Renal cortical epithelial cell (primary cell): ENCODE data around the gene TNRC6A. TPM values are rescaled to one million over a fixed set of nuclear protein-coding genes. Genes with fewer than 3 reads are reported as not detected.
"Not testable (repeated sequence)": the region's sequence is repeated elsewhere in the genome, so short reads cannot be mapped to it uniquely, and the experiment has no call there.

Experiments
- DNase-seq: peaks from one replicate; pipeline ENCODE4 v3.0.0-alpha.2; 2011; ENCODE audit warnings: low read depth
- total RNA-seq: library from RNA; depleted of rRNA; stranded (reverse); fragments of >200 nt; gene quantifications from 2 replicates; pipeline ENCODE4 v1.2.3, GENCODE V29; 2014

The TNRC6A gene
- total RNA-seq, 1 donor from 2014 or later: 34.1 TPM

DNA sequence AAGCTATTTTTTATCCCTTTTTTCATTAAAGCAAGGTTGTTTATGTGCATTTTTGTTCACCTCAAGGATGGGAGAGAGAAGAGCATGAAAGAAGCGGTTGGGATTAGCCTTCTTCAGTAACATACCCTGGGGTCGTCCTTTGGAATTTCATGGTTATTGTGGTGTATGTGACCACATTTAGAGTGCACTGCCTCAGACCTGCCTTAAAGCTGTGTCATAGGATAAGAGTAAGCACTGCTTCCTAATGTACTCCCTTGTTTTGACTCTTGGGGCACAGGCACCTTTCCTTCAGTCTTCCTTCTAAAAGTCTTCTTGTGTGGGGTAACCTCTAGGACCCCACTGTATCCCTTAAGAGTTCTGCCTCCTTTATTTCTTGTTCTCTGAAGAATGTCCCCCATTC, 28.9 kb downstream of the TNRC6A start:
- DNase-seq: peak; percentile 49

DNA sequence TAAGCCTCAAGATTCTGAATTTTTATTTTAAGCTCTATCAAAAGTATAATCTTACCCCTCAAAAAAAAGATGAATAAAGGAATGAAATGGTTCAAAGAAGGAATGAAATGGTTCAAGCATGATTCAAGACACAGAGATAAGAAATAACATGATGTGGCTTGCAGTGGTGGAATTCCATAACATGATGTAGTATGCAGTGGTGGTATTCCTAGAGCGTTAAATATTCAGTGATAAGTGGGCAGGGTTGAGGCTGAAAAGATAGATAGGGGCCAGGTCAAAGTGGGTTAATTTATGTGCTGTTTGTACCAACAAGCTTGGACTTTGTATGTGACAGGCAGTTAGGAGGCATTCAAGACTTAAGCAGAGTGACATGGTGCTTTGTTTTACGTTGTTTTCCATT, 29.6 kb downstream of the TNRC6A start:
- no peak for DNase-seq

DNA sequence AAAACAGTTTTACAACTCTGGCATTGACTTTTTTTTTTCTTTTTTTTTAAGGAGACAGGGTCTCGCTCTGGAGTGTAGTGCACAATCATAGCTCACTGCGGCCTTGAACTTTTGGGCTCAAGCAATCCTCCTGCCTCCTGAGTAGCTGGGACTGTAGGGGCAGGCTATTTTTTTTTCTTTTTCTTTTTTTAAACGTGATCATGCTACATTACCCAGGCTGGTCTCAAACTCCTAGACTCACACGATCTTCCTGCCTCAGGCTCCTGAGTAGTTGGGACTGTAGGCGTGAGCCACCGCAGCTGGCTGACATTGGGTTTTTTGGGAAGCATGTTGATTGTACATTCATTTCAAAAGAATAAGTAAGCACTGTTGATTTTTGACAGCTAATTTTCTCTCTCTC, 32.1 kb downstream of the TNRC6A start:
- no peak for DNase-seq

DNA sequence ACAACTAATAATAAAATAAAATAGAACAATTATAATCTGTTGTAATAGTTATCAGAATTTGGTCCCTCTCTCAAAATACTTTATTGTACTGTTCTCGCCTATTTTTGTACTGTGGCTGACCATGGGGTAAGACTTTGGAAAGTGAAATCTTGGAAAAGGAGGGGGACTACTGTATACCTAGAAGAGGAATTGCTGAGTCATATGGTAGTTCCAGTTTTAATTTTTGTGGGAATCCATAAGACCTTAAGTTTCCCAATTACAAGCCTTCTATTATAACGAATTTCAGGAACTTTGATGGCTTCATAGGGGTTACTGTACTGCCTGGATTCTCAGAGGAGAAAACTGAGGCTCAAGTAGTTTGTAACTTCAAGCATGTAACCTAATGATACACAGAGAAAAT, 35.5 kb downstream of the TNRC6A start:
- no peak for DNase-seq

DNA sequence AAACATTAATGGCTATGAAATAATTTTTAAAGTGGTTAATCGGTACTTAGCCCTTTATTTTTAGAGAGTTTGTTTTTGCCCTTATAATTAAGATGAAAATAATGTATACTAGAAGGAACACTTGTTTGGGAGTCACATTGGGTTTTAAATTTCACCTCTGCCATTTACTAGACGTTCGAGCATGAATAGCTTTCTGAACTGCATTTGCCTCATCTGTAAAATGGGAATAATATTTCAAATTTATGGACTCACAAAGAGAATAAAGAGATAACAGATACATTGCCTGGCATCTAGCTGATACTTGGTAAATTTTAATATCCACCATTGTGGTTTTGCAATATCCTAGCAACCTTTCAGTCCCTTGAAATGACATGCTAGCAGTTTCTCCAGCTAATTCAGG, 36.6 kb downstream of the TNRC6A start:
- DNase-seq: no peak

DNA sequence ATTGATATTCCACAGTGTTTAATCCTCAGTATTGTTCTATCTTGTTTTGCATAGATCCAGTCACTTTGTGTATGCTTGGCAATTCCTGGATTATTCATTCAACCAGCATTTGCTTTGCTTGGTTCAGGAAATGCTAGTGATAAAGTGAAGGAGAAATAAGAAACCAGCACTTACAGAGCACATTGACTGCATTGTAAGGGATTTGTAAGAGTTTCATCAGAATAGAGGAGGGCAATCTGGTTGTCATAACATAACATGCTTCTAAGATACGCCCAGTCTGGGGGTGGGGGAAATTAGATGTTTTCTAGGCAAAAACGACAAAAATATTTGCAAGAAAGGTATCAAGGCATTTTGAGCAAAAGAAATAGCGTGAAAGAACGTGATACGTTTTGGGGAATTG, 40.4 kb downstream of the TNRC6A start:
- no peak for DNase-seq

DNA sequence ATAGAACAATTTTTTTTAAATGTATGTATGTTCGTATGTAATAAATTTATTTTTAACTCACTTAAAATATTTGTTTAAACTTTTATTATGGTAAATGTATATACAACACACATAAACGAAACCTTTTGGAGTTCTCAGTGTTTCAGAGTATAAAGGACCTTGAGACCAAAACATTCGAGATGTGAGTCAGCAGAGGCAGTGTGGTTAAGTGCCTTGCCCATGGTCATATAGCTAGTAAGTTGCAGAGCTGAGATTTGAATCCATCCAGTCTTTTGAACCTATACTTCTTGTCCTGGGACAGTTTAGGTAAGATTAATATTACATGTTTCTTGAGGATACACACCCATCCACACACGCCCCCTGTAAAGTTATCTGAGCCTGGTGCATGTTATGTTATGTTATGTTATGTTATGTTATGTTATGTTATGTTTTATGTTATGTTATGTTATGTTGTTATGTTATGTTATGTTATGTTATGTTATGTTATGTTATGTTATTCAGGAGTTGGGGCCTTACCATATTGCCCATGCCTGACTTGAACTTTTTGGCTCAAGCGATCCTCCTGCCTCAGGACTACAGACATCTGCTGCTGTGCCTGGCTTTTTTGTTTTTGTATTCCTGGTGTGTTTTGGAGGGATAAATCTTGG, 41.8 kb downstream of the TNRC6A start:
- DNase-seq: peak; percentile 28

DNA sequence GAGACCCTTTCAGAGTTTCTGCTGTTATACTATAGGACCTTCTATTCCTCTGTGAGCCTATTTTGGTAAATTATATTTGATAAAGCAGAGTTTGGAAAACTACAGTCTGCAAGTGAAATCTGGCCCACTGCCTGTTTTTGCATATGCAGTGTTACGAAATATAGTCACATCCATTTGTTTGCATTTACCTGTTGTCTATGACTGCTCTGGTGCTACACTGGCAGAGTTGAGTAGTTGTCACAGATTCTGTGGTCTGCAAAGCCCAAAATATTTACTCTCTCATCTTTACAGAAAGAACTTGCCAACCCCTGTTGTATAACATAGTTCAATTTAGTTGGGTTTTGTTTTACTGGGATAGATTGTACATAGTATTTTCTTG, 42.3 kb downstream of the TNRC6A start:
- no peak for DNase-seq

DNA sequence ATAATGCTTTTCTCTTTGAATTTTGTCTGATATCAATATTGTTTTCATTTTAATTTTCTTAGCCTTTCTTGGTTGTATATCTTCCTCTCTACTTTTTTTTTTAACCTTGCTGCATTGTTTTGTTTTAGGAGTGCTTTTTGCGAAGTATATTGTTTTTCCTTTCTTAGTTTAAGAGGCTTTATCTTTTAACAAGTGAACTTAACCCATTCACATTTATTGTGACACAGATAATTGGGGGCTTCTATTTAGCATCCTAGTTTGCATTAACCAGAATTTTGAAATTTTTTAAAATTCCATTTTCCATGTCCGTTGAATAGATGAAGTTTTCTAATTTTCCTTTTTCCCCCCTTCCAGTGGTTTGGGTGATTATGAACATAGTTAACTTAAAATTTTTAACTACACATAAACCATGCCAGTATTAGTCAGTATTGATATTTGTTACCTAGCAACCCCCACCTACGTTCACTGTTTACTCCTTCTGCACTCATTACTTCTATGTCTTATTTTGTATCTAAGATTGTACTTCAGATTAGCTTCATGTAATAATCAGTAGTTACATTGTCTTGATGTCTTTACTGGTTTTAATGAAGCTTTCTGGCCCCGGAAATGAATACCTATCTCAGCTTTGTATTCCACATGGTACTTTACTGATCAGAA, 44.4 kb downstream of the TNRC6A start:
- DNase-seq: peak; percentile 26

DNA sequence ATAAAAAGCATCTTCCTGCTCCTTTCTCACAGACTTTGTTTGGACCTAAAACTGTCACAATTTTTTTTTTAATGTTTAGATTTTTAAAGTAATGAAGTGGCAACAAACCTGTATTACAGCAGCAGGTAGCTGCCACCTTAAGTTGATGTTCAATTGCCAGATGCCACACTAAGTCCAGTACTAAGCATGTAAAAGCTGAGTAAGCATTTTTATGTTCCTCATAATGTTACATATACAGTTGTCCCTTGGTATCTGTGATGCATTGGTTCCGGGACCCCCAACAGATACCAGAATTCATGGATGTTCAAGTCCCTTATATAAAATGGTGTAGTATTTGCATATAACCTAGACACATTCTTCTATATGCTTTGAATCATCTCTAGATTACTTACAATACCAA, 45.1 kb downstream of the TNRC6A start:
- DNase-seq: no peak

DNA sequence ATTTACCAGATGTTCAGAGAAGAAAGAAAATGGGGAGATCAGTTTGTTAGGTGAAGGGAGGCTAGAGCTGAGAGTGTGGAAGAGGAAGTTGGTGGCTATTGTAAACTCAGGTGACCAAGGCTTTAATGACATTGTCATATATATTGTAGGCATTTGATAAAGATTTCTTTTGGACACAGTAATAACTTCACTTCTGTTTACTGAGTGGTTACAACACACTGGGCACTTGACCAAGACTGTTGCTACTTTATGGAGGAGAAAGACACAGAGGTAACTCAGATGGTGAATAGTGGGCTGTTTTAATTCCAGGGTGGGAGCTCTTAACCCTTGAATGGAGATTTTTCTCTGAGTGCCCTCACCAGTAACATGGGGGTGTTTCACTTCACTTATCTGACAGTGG, 46.0 kb downstream of the TNRC6A start:
- DNase-seq: peak; percentile 30

DNA sequence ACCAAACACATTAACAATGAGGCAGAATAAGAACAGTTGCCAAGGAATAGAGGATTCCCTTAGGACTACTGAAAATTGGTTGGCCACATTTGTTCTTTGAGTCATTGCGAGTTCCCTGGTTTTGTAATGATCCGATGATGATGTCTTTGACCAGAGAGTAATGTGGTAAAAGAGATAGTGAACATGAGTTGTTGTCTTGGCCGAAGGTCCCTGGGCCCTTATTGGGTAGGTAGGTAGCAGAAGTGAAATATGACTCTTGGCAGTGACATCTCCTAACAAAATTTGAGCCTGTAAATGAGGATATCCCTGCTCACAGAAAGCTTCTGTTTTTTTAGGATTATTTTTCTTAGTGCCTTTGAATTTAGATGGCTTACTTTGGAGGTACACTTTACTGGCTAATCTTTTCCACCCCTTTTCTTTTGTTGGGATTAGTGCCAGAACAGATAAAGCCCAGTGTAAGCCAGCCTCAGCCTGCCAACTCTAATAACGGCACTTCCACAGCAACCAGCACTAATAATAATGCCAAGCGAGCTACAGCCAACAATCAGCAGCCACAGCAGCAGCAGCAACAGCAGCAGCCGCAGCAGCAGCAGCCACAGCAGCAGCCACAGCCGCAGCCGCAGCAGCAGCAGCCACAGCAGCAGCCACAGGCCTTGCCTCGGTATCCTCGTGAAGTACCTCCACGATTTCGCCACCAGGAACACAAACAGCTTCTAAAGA, 47.2 kb downstream of the TNRC6A start:
- no peak for DNase-seq

DNA sequence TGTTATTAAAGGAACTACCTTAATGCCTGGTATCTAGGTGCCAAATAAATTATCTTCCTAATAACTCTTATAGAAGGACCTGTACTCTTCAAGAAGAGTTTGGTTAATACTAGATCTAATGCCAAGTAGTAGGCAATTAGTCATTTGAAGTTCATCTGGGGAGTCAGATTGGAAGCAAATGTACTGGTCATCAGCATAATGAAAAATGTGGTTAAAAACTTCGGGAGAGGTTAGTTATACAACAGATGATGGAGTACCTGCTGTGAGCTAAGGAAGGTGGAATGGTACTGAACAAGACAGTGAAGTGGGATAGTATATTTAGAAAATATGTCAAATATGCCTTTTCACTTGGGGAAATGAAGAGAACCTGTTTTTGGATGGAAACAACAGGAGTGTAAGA, 49.2 kb downstream of the TNRC6A start:
- peak; percentile 23 for DNase-seq

DNA sequence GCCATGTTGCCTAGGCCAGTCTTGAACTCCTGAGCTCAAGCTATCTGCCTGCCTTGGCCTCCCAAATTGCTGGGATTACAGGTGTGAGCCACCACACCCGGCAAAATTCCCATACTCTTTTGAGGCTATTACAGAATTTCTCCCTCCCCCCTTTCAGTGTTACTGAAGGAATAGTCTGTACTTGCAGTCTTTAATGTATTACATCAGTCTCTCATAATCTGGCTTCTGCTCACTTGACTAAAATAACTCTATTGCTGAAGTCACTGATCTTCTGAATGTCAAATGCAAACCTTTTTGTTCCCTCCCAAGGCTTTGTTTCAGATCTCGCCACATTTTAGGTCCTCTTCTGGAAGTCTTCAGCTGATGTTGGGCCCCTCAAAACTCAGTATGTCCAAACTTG, 51.8 kb downstream of the TNRC6A start:
- no peak for DNase-seq

DNA sequence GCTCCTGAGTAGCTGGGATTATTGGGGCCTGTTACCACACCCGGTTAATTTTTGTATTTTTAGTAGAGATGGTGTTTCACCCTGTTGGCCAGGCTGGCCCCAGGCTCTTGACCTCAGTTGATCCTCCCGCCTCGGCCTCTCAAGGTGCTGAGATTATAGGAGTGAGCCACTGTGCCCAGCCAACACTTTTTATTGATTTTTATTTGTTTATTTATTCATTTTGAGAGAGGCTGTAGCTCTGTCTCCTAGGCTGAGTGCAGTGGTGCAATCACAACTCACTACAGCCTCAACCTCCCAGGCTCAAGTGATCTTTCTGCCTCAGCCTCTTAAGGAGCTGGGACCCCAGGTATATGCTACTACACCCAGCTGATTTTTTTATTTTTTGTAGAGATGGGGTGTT, 54.7 kb downstream of the TNRC6A start:
- no peak for DNase-seq

DNA sequence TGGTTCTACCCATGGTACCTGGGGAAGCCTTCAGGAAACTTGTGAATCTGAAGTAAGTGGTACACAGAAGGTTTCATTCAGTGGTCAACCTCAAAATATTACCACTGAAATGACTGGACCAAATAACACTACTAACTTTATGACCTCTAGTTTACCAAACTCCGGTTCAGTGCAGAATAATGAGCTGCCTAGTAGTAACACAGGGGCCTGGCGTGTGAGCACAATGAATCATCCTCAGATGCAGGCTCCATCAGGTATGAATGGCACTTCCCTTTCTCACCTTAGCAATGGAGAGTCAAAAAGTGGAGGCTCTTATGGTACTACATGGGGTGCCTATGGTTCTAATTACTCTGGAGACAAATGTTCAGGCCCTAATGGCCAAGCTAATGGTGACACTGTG, 60.4 kb downstream of the TNRC6A start:
- DNase-seq: peak; percentile 49

DNA sequence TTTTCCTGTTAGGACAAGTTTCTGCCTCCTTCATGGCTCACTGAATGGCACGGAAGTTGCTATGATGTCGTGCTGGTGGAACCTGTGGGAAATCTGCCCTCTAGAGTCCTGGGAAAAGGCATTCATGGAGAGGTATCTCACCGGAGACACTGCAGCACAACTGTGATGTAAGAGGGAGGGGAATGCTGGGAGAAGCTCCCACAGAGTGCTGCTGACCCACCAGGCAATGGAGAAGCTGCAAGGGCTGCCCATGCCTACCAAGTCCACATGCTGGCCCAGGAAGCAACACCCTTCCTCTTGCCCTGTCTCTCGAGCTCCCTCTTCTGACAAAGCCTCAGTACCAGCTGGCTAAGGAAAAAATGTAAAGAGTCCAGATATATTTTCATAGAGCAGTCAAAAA, 71.1 kb downstream of the TNRC6A start:
- DNase-seq: peak; percentile 76

DNA sequence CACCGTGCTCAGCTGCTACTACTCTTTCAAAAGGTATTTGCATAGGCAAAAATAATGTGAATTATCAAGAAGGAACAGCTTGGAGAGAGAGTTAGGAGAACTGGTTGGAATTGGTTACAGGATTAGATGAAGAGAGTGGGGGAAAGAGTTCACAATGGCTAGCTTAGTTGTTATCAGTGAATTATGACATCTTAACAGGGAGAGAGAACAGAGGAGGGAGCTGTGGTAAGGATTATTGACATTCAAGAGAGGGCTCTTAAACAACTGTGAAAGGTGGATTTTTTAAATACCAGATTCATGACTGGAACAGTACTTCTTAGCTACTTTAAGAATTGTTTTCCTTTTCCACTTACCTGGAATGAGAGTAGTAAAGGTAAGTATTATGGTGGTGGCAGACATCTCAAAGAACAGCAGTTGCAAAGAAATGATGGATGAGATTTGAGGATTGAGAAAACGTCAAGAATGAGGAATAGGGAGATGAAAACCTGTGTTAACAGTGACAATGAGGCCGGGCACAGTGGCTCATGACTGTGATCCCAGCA, 72.4 kb downstream of the TNRC6A start:
- DNase-seq: no peak

DNA sequence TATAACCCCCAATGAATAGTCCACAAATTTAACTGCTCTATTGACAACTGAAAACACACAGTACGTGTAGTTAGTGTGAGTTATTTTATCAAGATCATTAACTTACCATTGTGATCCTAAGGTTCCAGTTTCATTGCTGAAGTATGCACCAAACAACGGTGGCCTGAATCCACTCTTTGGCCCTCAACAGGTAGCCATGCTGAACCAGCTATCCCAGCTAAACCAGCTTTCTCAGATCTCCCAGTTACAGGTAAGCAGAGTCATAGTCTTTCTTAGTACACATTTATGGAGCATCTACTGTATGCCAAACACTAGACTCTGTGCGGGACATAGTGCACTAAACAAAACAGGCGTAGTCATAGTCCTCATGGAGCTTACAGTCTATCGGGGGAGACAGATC, 76.0 kb downstream of the TNRC6A start:
- DNase-seq: no peak

DNA sequence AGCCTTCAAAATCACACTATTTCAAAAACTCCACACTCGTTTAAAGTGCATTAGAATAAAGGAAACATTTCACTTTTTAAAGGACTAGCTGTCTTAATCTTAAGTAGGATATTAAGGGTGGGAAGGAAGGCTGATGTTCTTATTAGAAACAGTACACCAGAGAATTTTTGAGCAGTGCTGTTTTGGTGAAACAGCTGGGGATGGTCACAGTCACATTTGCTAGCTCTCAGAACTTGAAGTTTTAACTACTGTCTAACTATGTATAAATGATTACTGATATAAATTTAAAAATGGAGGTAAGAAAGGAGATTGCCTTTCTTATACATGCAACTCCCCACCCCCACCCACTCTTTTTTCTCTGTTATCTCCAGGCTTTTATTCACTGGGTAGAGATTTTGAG, 77.8 kb downstream of the TNRC6A start:
- DNase-seq: no peak

DNA sequence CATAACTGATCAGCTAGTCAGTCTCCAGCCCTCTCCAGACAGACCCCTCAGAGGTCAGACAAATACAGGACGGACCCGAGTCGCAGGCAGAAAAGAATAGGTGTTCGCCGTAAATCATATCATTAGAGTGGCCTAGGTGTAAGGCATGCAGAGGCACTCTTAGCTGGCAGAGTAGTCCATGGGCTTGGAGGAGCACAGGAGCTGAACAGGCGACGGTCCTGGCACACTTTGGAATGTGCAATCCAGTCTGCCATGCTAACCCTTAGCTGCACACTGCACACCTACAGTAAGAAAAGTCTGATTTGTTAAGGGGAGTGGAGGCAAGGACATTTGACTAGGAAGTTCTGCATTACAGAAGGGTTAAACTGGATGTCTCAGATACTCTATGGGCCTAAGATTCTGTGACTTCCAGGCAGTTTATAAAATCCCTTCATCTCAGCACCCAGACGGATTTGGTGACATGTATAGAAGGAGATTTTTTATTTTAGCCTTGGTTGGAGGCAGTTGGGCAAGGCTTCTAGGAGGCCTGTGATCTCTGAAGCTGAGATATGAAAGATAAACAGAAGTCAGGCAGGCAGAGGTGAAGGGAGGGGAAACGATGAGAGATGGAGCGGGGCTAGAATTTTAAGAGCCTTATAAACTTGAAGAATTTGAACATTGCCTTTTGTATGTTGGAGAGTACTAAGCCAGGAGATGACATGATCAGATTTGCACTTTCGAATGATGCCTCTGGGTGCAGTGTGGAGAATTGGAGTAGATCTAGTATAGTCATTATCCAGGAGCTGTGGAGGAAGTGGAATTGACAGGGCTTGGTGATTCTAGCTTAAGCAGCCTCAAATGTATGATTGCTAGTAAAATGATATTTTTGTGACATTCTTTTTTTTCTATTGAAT, 81.7 kb downstream of the TNRC6A start:
- no peak for DNase-seq

DNA sequence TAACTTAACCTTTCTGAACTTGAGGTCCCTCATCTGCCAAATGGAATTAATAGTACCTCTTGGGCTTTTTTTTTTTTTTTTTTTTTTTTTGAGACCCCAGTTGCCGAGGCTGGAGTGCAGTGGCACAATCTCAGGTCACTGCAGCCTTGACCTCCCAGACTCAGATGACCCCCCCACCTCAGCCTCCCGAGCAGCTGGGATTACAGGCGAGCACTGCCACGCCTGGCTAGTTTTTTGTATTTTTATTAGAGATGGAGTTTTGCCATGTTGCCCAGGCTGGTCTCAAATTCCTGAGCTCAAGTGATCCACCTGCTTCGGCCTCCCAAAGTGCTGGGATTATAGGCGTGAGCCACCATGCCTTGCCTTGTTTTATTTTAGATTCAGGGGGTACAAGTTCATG, 83.4 kb downstream of the TNRC6A start:
- DNase-seq: not testable (repeated sequence)
